NCI-H1105 treated with DMSO at 0.1 percent for 48 hours (cell line): ENCODE results near the gene TFEB.
A peak's percentile ranks its signal among the peaks of the same experiment; 100 is the strongest.
"Not testable (repeated sequence)": the region's sequence is repeated elsewhere in the genome, so short reads cannot be mapped to it uniquely, and the experiment has no call there.

Source experiments
- DNase-seq: peaks from one replicate; lab custom pipeline; 2025; lab: John Stamatoyannopoulos, UW

Gene TFEB

DNA sequence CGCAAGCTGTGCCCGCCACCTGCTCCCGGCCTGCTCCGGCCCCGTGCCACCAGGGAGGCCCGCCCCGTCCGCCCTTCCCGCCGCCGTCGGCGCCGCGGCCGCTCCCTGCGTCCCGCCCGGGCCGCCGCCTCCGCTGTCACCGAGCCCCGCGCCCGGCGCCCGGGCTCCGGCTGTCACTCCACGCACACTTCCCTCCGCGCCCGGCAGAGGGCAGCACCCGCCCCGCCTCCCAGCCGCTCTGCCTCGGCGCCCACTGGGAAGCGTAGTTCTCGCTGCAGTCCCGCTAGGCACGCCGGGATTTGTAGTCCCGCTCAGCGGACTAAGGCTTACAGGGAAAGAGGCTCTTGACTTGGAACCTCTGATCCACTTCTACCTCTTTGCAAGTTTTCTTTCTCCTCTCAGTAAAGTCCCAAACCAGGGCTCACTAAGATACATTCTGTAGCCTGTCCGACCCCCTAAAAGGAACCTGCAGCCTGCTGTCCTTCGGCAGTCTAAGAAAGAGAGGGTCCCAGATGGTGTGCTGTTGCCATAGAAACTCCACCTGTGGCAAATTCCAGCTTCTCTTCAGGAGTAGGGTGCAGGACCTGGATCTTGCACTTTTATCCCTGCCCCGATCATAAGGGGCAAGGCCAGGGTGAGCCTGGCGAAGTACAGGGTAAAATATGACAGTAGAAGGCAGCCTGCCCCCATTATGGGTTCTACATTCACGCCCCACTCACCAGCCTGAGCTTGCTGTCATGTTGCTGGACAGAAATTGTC is at the start of gene TFEB:
Gene TFEB, minus strand, starts transcription at position 182 of the 759 bp plus-strand sequence. CDS start 44,395 bp downstream, outside the sequence.
- DNase-seq: peak; percentile 83

DNA sequence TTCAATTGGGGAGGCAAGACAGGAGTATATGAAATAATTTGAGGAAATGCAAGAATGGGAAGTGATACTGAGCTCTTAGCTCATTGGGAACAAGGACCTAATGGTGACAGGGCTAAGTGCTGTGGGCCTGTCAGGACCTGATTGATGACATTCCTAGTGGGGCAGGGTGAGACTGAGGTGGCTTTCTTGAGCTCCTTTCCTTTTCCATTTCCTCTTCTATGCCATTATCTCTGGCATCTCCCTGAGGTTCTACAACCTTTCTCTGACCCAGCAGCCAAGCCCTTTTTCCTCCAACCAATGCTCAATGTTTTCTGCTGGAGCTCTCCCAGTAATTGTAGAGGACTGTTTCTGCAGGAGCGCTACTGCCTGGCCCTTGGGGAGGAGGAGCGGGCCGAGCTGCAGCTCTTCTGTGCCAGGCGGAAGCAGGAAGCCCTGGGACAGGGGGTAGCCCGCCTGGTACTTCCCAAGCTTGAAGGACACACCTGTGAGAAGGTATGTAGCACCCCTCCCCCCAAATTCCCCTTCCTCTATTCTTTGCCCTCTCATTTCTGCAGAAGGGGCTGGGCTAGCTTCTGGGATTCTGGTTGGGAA is 49.3 kb upstream of the TFEB start:
- DNase-seq: no peak

DNA sequence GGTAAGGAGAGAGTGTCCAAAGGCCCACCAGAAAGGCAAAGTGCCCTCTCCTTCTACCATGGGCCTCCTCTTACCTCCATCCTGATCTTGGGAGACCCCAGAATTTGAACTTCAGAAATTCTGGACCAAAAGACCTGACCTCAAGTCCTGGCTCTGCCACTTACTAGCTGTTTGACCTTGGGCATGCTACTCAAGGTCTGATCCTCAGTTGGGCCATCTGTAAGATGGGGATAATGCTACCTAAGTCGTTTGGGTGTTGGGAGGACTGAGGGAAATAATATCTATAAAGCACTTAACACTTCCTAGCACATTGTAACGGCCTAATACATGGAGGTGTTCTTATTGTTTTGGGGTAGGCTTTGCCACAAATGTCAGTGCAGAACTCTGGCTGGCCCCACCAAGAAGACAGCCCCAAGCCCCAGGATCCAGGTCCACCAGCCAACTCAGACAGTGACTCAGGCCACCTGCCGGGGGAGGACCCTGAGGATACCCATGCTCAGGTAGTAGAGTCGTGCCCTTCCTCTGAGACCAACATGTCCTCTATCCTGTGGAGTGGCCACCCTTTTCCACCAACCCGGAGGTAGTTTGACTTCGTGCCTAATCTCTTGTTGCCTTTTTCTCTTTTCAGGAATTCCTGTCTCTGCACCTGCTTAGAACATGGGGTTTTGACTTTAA is 47.8 kb upstream of the TFEB start:
- no peak for DNase-seq

DNA sequence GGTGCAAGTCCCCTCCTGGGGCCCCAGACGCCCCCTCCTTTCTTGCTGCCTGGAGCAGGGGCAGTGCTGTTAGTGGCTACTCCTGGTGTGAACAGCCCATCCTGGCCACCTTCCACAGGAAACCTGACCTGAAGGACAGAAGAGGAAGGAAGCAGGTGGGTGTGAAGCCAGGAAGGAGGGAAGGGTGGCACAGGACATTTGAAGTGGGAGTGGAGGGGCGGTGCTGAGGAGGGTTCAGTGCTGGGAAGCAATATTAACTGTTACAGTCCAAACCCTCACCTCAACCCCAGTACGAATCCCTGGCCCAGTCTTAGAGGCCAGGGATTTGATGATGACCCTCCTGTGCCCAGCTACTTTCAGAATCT is 45.9 kb upstream of the TFEB start:
- no peak for DNase-seq

DNA sequence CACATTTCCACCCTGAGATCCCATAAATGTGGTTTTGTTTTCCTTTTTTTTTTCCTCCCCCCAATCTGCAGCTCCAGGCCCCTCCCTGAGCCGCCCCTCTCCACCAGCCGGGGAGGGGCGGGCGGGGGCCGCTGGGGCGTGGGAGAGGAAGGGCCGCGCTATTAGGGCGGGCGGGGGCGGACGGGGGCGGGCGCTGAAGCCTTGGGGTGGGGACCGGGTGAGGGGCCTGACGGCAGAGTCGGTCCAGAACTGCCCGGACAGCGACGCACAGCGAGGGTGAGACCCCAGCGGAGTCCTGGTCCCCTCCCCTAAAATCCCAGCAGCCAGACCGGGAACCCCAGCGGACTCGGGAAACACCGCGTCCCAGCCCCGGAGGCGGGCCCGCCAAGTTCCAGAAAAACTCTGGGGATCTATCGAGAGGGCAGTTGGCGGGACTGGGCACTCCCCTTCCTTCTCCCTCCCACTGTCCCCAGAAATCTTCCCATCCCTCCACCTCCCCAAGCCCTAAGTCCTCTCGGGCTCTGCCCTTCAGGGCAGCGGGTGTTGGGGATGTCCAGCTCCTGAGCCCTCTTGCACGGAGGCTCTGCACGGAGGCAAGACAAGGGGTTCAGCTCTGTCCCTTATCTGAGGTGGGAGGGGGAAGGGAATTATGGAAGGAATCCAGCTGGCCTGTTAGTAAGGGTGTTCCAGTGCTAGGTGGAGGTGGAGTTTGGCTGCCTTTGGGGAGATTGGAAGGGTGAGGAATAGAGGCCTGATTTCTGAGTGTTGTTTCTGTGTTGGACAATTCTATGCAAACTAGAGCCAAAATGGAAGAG is 45.4 kb upstream of the TFEB start, which contains the start of gene PRICKLE4:
Gene PRICKLE4, plus strand, starts transcription at position 232 of the 815 bp plus-strand sequence. CDS start 2,692 bp downstream, outside the sequence.
- peak; percentile 31 for DNase-seq

DNA sequence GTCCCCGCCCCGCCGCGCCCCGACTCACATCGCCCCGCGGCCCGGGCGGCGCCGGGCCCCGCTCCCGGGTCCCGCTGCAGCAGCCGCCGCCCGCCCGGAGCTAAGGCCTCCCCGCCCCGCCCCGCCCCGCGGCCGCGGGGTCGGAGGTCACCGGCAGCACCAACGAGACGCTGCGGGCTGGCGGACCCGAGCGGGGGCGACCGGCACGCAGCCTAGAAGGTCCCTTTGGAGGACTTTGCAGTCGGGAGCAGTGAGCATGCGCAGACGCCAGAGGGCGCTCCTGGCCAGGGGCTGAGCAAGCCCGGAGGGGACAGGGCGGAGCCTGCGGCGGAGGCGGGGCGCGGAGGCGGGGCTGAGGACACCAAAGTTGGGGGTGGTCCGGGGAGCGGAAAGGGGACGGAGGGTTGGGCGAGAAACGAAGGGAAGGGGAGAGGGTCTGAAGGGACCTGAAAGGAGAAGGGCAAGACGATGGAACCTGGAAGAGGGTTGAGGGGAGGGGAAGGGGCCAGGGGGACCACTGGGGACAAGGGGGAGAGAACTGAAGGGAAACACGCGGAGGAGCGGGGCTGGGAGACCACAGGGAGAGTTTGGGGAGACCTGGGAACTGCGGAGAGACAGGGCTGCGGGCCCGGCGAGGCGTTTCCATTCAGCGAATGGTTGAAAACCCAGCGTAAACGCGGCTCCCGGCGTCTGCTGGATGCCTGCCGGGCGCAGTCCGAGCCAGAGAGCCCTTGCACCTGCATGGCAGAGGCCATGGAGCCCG is 44.6 kb upstream of the TFEB start, which contains the start of gene FRS3:
Gene FRS3, minus strand, starts transcription at position 113 of the 763 bp plus-strand sequence. CDS start 2,913 bp downstream, outside the sequence.
- DNase-seq: peak; percentile 89

DNA sequence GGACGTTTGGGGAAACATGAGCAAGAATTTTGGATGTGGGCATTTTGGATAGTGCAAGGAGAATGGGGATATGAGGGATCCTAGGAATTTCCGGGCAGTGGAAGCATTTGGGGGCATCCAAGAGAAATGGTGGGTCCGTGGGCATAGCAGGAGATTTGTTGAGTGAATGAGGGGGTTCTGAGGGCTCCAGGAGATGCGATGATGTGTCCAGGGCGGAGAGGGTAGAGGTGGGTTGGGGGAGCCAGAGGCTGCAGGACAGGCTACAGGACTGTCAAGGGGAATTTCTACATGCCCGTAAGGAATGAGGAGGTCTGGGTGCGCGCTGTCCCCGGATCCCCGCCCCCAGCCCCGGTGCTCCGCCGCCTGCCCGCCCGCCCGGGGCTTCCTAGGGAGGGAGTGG is 43.9 kb upstream of the TFEB start:
- DNase-seq: no peak

DNA sequence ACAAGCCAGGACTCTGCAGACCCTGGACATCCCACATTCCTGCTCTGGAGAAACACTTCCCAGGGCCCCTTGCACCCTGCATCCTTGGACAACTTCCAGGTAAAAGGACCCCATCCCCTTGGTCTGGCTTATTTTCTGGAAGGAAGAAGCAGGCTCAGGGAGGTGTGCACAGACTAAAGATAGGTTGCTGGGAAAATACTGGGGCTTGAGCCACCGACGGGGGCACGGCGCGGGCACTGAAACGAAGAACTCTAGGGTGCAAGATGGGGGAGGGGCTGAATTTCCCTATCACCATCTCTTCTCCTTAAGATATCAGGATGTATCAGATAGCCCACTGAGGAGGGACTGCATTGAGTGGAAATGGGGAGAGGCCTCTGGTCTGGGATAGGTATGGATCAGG is 43.5 kb upstream of the TFEB start:
- no peak for DNase-seq

DNA sequence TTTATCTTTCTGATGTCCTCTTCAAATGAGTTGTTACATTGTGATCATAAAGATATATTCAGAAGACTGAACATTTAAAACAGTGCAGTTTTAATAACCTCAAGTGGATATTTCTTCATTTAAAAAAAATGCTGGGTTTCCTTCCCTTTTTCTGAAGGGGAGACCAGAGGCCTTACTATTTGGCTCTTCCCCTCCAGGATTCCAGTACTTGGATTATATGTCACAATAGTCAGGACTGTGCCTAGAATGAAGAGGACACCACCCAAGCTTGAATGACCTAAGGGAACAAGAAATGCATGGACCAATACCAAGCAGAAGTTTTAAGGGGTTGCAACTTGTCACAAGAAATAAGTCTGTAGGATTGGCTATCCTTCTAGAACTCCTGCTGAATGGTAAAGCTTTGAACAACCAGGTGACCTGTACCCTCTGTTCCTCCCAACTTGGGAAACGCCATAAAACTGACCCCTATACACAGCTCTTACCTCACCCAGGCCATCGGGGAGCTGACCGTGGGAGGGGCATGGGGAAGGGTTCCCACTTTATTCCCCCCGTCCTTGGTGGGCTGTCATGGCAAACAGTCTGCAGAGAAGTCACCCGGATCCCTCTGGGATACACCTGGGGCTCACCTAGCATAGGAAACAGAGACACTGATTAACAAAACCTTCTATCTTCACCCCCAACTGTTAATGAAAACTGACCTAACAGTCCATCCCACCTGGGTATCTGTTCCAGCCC is 42.3 kb upstream of the TFEB start:
- DNase-seq: no peak

DNA sequence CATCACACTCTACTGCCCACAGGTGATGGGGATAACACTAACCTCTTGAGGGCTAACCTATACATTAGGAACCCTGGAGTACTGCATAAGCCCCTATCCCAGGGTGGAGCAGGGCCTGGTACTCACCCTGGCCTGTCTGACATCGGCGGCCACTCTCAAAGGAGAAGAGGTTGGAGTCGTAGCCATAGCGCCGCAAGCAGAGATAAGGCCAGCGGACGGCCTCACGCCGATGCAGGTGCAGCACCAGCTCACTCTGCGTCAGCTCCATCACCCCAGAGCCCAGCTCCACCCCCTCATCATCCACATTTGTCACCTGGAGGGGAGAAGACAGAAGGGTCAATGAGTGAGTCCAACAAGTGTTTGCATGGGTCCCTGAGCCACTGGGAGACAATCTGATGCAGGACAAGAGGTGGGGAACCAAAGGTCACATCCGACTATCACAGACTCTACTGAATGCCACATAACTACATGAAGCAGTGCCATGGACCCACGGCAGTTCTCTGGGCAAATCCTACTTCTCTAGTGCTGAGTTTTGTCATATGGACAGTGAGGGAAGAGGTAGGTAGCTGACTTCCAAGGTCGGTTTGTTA is 40.0 kb upstream of the TFEB start:
- no peak for DNase-seq

DNA sequence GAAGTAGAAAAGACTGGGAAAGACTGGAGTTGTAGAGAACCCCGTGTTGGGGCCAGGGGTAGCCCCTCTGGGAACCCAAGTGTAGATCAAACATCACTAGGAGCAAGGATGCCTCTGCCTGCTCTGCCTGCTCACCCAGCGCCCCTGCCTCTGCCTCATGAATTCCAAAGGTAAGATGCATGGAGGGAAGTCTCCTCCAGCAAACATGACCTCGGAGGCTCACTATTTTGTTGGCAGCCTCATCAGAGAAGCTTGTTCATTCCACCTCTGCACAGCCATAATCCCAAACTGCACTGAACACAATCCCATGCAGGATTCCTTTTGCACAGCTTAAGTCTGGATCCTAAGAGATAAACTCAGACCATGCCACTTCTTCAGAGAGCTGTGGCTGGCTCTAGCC is 39.4 kb upstream of the TFEB start:
- no peak for DNase-seq

DNA sequence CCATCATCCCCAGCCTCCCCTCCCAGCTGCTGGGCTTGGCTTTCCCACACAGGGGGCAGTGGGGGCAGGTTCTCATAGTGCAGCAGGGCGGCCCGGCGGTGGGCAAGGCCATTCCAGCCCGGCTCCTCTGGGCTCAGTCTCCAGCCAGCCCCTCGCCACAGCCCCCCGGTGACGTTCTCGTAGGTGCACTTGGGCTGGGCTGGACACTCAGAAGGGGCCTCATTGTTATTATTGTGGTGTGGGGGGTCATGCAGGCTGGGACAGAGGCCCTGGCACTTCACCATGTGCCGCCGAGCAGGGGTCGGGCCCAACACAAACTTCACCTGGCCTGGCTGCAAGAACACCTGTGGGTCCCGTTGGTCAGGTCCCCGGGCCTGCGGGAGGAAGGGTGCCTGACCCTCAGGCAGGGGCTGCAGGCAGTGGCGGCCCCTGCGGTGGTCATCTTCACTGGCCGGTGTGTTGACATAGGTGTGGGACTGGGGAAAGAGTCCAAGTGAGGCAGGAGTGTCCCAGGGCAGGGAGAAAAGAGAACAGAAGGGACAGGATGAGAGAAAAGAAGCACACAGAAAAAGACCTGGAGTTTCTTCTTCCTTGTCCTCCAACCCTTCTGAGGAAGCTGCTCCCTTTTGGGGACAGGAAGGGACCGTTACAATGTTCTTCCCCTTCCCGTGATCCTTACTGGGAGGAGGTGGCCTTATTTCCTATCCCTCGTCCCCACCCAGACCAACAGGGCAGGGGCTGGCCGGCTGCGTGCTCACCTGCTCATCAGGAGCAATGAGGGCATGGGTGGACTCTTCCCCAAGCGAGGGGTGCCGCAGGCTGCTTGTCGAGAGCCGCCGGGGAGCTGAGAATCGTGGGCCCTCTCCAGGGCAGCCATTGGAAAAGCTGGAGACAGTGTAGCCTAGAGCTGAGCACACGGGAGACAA is 35.9 kb upstream of the TFEB start:
- no peak for DNase-seq

DNA sequence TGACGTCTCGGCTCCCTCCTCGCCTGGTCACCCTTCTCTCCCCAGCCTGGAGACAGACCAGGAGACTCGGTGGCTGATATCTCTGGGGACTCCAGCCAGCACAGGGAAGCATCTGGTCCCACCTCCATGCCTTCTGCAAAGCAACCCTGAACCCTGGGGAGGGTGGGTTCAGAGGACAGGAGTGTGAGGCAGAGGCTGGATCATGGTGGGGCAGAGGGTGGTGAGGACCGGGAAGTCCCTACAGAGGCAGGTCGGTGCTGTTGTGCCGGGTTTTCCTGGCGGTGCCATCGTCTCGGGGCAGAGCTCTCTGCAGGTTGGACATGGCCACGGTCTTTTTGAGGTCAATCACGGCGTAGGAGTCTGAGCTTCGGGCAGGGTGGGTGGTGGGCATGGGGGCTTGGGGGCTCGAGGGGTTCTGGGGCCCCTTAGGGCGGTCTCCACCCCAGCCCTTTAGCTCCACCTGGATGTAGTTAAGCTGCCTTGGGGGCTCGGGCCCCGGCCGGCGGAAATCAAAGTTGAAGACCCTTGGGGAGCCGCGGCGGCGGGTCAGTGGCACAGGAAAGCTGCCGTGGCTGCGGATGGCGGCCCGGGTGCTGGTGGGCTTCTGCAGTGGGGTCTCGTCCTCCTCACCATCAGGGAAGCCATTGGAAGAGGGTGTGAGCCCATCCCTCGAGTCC is 35.1 kb upstream of the TFEB start:
- no peak for DNase-seq

DNA sequence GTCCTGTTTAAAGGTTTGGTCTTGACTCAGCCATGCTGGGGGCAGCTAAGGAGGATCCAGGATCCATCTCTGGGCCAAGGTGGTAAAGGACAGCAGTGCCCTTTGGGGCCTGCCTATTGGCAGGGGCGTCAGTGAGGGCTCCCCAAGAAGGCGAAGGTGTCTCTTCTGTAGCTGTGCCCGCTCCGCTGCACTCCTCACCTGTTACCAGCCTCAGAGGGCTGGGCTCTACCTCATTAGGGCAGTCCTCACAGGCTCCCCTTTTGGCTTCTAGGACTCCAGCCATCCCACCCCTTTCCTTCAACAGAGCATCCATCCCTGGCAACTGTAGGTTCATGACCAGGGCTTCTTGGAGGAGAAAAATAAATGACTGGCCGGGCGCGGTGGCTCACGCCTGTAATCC is 34.0 kb upstream of the TFEB start:
- no peak for DNase-seq

DNA sequence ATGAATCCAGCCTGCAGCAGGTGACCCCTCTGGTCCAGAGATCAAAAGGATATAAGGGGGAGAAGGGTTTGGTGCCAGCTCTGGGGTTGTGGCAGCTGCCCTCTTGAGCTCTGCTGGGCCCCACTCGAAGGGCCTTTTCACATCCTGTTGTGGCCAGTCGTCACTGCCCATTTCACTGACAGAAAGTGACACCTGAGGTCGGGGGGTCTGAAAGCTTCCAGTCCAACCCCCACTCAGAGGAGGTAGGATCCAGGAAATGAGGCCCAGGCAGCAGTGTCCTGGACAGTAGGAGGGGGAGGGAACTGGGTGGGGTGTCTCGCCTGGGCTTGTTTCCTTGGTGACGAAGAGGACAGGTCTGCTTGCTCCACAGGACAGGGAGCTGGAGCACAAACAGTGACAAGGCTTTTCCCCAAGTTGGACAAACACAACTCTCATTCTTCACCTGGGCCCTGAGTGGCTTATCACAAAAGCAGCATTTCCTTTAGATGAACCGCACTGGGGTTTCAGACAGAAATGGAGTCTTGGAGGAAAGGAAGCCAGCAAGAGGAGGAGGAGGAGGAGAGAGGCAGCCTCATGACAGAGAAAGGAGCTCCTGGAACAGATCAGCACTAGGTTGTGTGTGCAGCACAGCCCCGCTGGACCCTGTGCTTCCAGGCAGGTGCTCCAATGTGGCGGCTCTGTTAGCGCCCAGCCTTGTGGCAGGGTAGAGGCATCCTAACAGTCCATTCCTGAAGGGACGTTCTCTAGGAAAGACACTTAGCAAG is 33.3 kb upstream of the TFEB start:
- no peak for DNase-seq

DNA sequence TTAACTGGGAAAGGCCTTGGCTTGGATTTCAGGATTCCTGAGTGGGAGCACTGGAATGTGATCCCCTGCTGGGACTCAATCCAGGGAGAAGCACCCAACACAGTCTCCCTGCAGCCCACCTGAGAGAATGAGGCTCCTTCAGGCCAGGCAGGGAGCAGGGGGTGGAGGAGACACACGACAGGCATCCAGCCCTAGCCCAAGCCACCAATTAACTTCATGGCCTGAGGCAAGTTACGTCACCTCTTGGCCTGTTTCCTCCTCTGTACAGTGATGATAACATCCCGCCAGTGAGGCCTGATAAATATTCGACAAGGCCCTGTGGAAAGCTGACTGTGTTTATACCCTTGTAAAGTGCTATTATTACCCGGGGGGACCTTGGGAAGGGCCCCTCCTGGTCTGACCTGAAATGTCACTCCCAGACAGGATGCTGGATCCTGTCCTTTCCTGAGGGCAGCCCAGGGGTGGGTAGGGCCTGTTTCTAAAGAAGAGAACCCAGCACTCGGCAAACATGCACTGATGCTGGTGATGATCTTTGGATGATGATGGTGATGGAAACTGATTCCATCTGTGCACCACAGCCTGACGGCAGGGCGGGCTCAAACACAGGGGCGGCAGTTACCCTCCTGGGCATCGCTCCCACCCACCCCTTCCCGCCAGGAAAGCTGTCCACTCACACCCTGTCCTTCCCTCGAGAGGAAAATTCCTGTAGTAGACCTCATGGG is 31.9 kb upstream of the TFEB start:
- DNase-seq: no peak

DNA sequence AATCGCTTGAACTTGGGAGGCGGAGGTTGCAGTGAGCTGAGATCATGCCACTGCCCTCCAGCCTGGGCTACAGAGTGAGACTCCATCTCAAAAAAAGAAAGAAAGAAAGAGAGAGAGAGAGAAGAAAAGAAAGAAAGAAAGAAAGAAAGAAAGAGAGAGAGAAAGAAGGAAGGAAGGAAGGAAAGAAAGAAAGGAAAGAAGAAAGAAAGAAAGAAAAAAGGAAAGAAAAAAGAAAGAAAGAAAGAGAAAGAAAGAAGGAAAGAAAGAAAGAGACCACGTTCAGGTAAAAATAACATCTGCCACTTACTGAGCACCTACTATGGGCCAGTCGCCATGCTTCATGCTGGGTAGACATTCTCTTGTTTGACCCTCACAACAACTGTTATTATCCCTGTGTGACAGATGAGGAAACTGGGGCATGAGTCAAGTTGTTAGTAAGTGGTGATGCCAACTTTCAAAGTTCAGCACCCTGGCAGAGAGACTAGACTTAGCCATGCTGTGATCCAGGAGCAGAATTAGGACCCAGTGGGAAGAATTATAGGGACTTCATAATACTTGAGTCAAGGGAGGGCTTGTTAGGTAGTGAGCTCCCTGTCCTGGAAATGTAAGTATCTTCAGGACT is 30.7 kb upstream of the TFEB start:
- DNase-seq: not testable (repeated sequence)
